ENCODE measurements around the gene LASP1.

GRCh38 chr17:38942696-38943334, 73.0 kb downstream of the LASP1 start:
- TF ChIP-seq CTCF (IDR thresholded peaks at IDR 0.05) (no peak), POLR2A (IDR thresholded peaks at IDR 0.05) (no peak)

Measured in body of pancreas (tissue), 4 donors.